ENCODE data around the gene CD151. TPM values are rescaled to one million over a fixed set of nuclear protein-coding genes. Genes with fewer than 3 reads are reported as not detected.

Gene CD151
- total RNA-seq, 1 experiment from 2014 or later = 296 TPM

- RAD21 ChIA-PET (ENCODE audit: low non-redundant PET in 1 of 2, low total read pairs in 2 of 2, uncharacterized antibody in 2 of 2, unreplicated experiment in 2 of 2) = no interaction called here
- ATAC-seq (no peak), DNase-seq (ENCODE audit: low read depth, low spot score) (no peak)
- Histone ChIP-seq H3K79me2 (ENCODE audit: insufficient read depth, low read length) (no peaks in the 10 kb centered on the region), H3K27me3 (ENCODE audit: insufficient read depth, low read length) (no peaks in the 10 kb centered on the region), H3K4me2 (ENCODE audit: low read length) (no peak overlapping the region), H3K36me3 (ENCODE audit: control insufficient read depth in 1 of 2, insufficient read depth in 2 of 2, low read length in 2 of 2) (no peaks in the 10 kb centered on the region), H3K4me3 (replicated peaks in 1 of 2; ENCODE audit: low read depth in 1 of 2, low read length in 2 of 2) (no peak overlapping the region), H3K9me2 (ENCODE audit: insufficient read depth) (no peaks in the 10 kb centered on the region), H3K4me1 (ENCODE audit: control insufficient read depth in 1 of 2, insufficient read depth in 2 of 2, low read length in 2 of 2) (peaks cover 0 to 35% of the 10 kb centered on the region in 2 experiments; a peak in 2 of 4 replicates), H2AFZ (ENCODE audit: low read depth, low read length, poor library complexity, severe bottlenecking) (no peak overlapping the region), H4K20me1 (ENCODE audit: insufficient read depth) (no peaks in the 10 kb centered on the region), H3K9ac (ENCODE audit: low read length) (no peak overlapping the region), H3K9me3 (ENCODE audit: control insufficient read depth in 1 of 2, insufficient read depth in 1 of 2, low read depth in 1 of 2, low read length in 2 of 2) (no peaks in the 10 kb centered on the region), H3K27ac (ENCODE audit: low read depth, low read length) (no peak overlapping the region)
- no TSS peak for BruUV-seq (replicated peaks)
- CTCF ChIA-PET = interaction anchor here (2.0 kb wide), 1 partner anchor 12 kb away, joined by 8 read pairs; no protein-coding TSS in a partner anchor
- intact Hi-C loops (cut with micrococcal nuclease) = no loop called here
- POLR2A ChIA-PET = no interaction called here
- TF ChIP-seq CBX3 (IDR thresholded peaks at IDR 0.05; ENCODE audit: low read depth) (no peak), ZNF274 (IDR thresholded peaks at IDR 0.05; ENCODE audit: low read depth, low read length) (no peak), JUND (IDR thresholded peaks at IDR 0.05) (no peak), SP1 (IDR thresholded peaks at IDR 0.05; ENCODE audit: low read depth) (no peak), FOSL1 (IDR thresholded peaks at IDR 0.05; ENCODE audit: low read depth) (no peak), CTCF (IDR thresholded peaks at IDR 0.05 in 2 of 3, conservative IDR thresholded peaks at IDR 0.05 in 1 of 3; ENCODE audit: borderline replicate concordance in 1 of 3, insufficient read depth in 1 of 3, low read depth in 2 of 3, low read length in 2 of 3) (no peak), SRF (IDR thresholded peaks at IDR 0.05; ENCODE audit: low read depth) (no peak), EZH2phosphoT487 (IDR thresholded peaks at IDR 0.05; ENCODE audit: borderline replicate concordance) (no peak), RAD21 (IDR thresholded peaks at IDR 0.05; ENCODE audit: low read depth) (no peak)
- TF ChIP-seq, protein P1, sequence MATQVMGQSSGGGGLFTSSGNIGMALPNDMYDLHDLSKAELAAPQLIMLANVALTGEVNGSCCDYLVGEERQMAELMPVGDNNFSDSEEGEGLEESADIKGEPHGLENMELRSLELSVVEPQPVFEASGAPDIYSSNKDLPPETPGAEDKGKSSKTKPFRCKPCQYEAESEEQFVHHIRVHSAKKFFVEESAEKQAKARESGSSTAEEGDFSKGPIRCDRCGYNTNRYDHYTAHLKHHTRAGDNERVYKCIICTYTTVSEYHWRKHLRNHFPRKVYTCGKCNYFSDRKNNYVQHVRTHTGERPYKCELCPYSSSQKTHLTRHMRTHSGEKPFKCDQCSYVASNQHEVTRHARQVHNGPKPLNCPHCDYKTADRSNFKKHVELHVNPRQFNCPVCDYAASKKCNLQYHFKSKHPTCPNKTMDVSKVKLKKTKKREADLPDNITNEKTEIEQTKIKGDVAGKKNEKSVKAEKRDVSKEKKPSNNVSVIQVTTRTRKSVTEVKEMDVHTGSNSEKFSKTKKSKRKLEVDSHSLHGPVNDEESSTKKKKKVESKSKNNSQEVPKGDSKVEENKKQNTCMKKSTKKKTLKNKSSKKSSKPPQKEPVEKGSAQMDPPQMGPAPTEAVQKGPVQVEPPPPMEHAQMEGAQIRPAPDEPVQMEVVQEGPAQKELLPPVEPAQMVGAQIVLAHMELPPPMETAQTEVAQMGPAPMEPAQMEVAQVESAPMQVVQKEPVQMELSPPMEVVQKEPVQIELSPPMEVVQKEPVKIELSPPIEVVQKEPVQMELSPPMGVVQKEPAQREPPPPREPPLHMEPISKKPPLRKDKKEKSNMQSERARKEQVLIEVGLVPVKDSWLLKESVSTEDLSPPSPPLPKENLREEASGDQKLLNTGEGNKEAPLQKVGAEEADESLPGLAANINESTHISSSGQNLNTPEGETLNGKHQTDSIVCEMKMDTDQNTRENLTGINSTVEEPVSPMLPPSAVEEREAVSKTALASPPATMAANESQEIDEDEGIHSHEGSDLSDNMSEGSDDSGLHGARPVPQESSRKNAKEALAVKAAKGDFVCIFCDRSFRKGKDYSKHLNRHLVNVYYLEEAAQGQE (IDR thresholded peaks at IDR 0.05; ENCODE audit: low read depth) = no peak
- TF ChIP-seq, protein P2, sequence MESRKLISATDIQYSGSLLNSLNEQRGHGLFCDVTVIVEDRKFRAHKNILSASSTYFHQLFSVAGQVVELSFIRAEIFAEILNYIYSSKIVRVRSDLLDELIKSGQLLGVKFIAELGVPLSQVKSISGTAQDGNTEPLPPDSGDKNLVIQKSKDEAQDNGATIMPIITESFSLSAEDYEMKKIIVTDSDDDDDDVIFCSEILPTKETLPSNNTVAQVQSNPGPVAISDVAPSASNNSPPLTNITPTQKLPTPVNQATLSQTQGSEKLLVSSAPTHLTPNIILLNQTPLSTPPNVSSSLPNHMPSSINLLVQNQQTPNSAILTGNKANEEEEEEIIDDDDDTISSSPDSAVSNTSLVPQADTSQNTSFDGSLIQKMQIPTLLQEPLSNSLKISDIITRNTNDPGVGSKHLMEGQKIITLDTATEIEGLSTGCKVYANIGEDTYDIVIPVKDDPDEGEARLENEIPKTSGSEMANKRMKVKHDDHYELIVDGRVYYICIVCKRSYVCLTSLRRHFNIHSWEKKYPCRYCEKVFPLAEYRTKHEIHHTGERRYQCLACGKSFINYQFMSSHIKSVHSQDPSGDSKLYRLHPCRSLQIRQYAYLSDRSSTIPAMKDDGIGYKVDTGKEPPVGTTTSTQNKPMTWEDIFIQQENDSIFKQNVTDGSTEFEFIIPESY (IDR thresholded peaks at IDR 0.05; ENCODE audit: extremely low read depth, insufficient replicate concordance, low read length) = no peak
Observed at GRCh38 chr11:868394-868793, 35.6 kb downstream of the CD151 start.
